Keratinocyte (primary cell): ENCODE measurements around the gene CRADD. TPM values are rescaled to one million over a fixed set of nuclear protein-coding genes. Genes with fewer than 3 reads are reported as not detected.

Experiments used
- DNase-seq: peaks from one replicate; pipeline ENCODE4 v3.0.0-alpha.2; 2011; ENCODE audit warnings: low read depth, missing footprints, low spot score
- FAIRE-seq: peaks from 2 replicates; lab custom pipeline; 2011; peaks lifted over from hg19 to GRCh38; lab: Jason Lieb, UNC
- H2AFZ ChIP-seq: 2 replicates; pipeline ENCODE4 v1.6.0; 2012; ENCODE audit warnings: low read length, control low read depth, inconsistent platforms; ENCODE audit not compliant: control insufficient read depth
- H3K27ac ChIP-seq: 2 replicates; pipeline ENCODE4 v1.5.1; 2011; ENCODE audit warnings: low read length; ENCODE audit not compliant: control insufficient read depth, insufficient read depth
- H3K27me3 ChIP-seq: 3 replicates; pipeline ENCODE4 v1.6.0; 2011; ENCODE audit warnings: low read length; ENCODE audit not compliant: control insufficient read depth, insufficient read depth; ENCODE audit errors: extremely low read depth
- H3K36me3 ChIP-seq, 2 experiments: 2 replicates in 1 of 2; 3 replicates in 1 of 2; pipeline ENCODE4 v1.5.1; 2011; ENCODE audit warnings: low read length in 2 of 2, mild to moderate bottlenecking in 1 of 2; ENCODE audit not compliant: control insufficient read depth in 2 of 2, insufficient read depth in 2 of 2; ENCODE audit errors: extremely low read depth in 1 of 2
- H3K4me1 ChIP-seq: 3 replicates; pipeline ENCODE4 v1.5.1; 2011; ENCODE audit warnings: low read length; ENCODE audit not compliant: control insufficient read depth, insufficient read depth; ENCODE audit errors: extremely low read depth
- H3K4me2 ChIP-seq: 3 replicates; pipeline ENCODE4 v1.6.0; 2011; ENCODE audit warnings: low read depth, low read length; ENCODE audit not compliant: control insufficient read depth, insufficient read depth; ENCODE audit errors: extremely low read depth
- H3K4me3 ChIP-seq, 3 experiments: fragments of 200-600 bp in 1 of 3; sonication (generic) in 1 of 3; 2 replicates in 2 of 3; 3 replicates in 1 of 3; pipeline ENCODE4 v1.5.1; 2011 to 2016; ENCODE audit warnings: low read length in 3 of 3, mild to moderate bottlenecking in 3 of 3, control low read depth in 2 of 3, inconsistent platforms in 1 of 3, low read depth in 1 of 3, mixed read lengths in 1 of 3, mixed run types in 1 of 3, moderate library complexity in 1 of 3; ENCODE audit not compliant: control insufficient read depth in 2 of 3, insufficient read depth in 2 of 3; ENCODE audit errors: extremely low read depth in 1 of 3
- H3K79me2 ChIP-seq: 2 replicates; pipeline ENCODE4 v1.6.0; 2012; ENCODE audit warnings: low read length; ENCODE audit not compliant: control insufficient read depth, insufficient read depth
- H3K9ac ChIP-seq: 3 replicates; pipeline ENCODE4 v1.6.0; 2011; ENCODE audit warnings: low read length; ENCODE audit not compliant: control insufficient read depth, insufficient read depth; ENCODE audit errors: extremely low read depth
- H3K9me1 ChIP-seq: 3 replicates; pipeline ENCODE4 v1.6.0; 2011; ENCODE audit warnings: low read length; ENCODE audit not compliant: control insufficient read depth, insufficient read depth; ENCODE audit errors: extremely low read depth
- H3K9me3 ChIP-seq: 2 replicates; pipeline ENCODE4 v1.5.1; 2012; ENCODE audit warnings: low read depth, low read length; ENCODE audit not compliant: control insufficient read depth
- H4K20me1 ChIP-seq: 3 replicates; pipeline ENCODE4 v1.6.0; 2011; ENCODE audit warnings: low read length; ENCODE audit not compliant: control insufficient read depth, insufficient read depth; ENCODE audit errors: extremely low read depth
- CTCF ChIP-seq, 3 experiments: IDR thresholded peaks in 1 of 3; conservative IDR thresholded peaks in 1 of 3; optimal IDR thresholded peaks in 1 of 3; 2 replicates in 2 of 3; 3 replicates in 1 of 3; pipeline versions ENCODE3 to v1.5.1; 2011; ENCODE audit warnings: low read length in 3 of 3, mild to moderate bottlenecking in 3 of 3, moderate library complexity in 2 of 3, control low read depth in 1 of 3, inconsistent platforms in 1 of 3; ENCODE audit not compliant: insufficient read depth in 2 of 3; ENCODE audit errors: extremely low read depth in 1 of 3
- EZH2 ChIP-seq: IDR thresholded peaks from one replicate; pipeline ENCODE4 v1.6.1; 2012; ENCODE audit warnings: inconsistent platforms, mild to moderate bottlenecking, low read length, moderate library complexity
- dilution Hi-C: fragments of 300-500 bp; cut with MboI; formaldehyde crosslinking; loops from one replicate; pipeline ENCODE4 v1.7.0; 2020; ENCODE audit warnings: low sequenced_read_pairs; ENCODE audit not compliant: extremely low pct_ligation_motif_present
- polyA plus RNA-seq, 5 experiments: library from polyadenylated mRNA; depleted of rRNA in 3 of 5; stranded (reverse) in 3 of 5; stranded (forward) in 1 of 5; unstranded in 1 of 5; fragments of >200 nt; gene quantifications; 1 replicate in 1 of 5; 2 replicates in 3 of 5; 3 replicates in 1 of 5; pipeline versions ENCODE4 v1.2.1 to v1.2.3, GENCODE V29; 2011 to 2012; ENCODE audit warnings: missing spikeins in 2 of 5, low read depth in 1 of 5, low replicate concordance in 1 of 5

The CRADD gene
- polyA plus RNA-seq, 1 donor (not counting 4 experiments of a cell fraction or from before 2014, with no cell fraction given): 11.2 TPM

GRCh38 chr12:93680006-93680405 is 2.8 kb downstream of the CRADD start:
- Histone ChIP-seq H3K4me3 (no peak overlapping the region), H3K9me3 (no peaks in the 10 kb centered on the region), H3K36me3 (no peaks in the 10 kb centered on the region), H3K9ac (no peak overlapping the region), H3K4me2 (no peak overlapping the region), H4K20me1 (no peaks in the 10 kb centered on the region), H3K9me1 (no peaks in the 10 kb centered on the region), H3K27ac (no peak overlapping the region), H3K4me1 (peaks cover 7% of the 10 kb centered on the region), H2AFZ (no peak overlapping the region), H3K79me2 (no peaks in the 10 kb centered on the region), H3K27me3 (no peaks in the 10 kb centered on the region)
- FAIRE-seq (no peak), DNase-seq (no peak)
- dilution Hi-C loops: no loop called here
- TF ChIP-seq CTCF (optimal IDR thresholded peaks at IDR 0.05 in 1 of 3, IDR thresholded peaks at IDR 0.05 in 1 of 3, conservative IDR thresholded peaks at IDR 0.05 in 1 of 3; ENCODE audit: extremely low read depth in 1 of 3, insufficient read depth in 2 of 3, low read length in 3 of 3): no peak

- no peak for TF ChIP-seq CTCF (optimal IDR thresholded peaks at IDR 0.05 in 1 of 3, IDR thresholded peaks at IDR 0.05 in 1 of 3, conservative IDR thresholded peaks at IDR 0.05 in 1 of 3; ENCODE audit: extremely low read depth in 1 of 3, insufficient read depth in 2 of 3, low read length in 3 of 3)
- no peak for TF ChIP-seq EZH2
- dilution Hi-C loops: no loop called here
- FAIRE-seq (no peak), DNase-seq (no peak)
- no peak overlapping the region for H3K27ac ChIP-seq
- no peak overlapping the region for H3K4me2 ChIP-seq
- H2AFZ ChIP-seq: no peak overlapping the region
- H3K27me3 ChIP-seq: no peaks in the 10 kb centered on the region
- no peak overlapping the region for H3K9ac ChIP-seq
- H3K9me3 ChIP-seq: no peaks in the 10 kb centered on the region
- H3K36me3 ChIP-seq: no peaks in the 10 kb centered on the region
- H3K4me1 ChIP-seq: peaks cover 6% of the 10 kb centered on the region
- H4K20me1 ChIP-seq: no peaks in the 10 kb centered on the region
- H3K4me3 ChIP-seq: no peak overlapping the region
- no peaks in the 10 kb centered on the region for H3K9me1 ChIP-seq
- H3K79me2 ChIP-seq: no peaks in the 10 kb centered on the region
Observed at GRCh38 chr12:93682846-93683261, 5.7 kb downstream of the CRADD start.
